Heart right ventricle (tissue), 16 donors: ENCODE measurements around the gene UNC79. TPM values are rescaled to one million over a fixed set of nuclear protein-coding genes. Genes with fewer than 3 reads are reported as not detected.
A peak's percentile ranks its signal among the peaks of the same experiment; 100 is the strongest.

ENCODE experiments used
- ATAC-seq, 8 donors: fragments of 200-7000 bp; cut with Tn5 transposase; one replicate each; pipeline ENCODE4 v1.9.1; 2020; ENCODE audit warnings: mild to moderate bottlenecking in 8 of 8, moderate library complexity in 8 of 8, moderate number of reproducible peaks in 1 of 8
- DNase-seq, 2 donors: peaks; one replicate each; pipeline ENCODE4 v3.0.0-alpha.2; 2020
- H3K27ac ChIP-seq, 10 donors: fragments of 200-600 bp; sonication (generic) in 2 of 10; one replicate each; pipeline versions ENCODE4 v1.5.0 to v1.8.0; 2020 to 2022; ENCODE audit warnings: mild to moderate bottlenecking in 3 of 10
- H3K27me3 ChIP-seq, 7 donors: fragments of 200-600 bp; one replicate each; pipeline ENCODE4 v1.8.0; 2021 to 2022; ENCODE audit warnings: mild to moderate bottlenecking in 2 of 7
- H3K36me3 ChIP-seq, 9 donors: fragments of 200-600 bp; sonication (generic) in 1 of 9; one replicate each; pipeline versions ENCODE4 v1.5.0 to v1.8.0; 2020 to 2022; ENCODE audit warnings: mild to moderate bottlenecking in 2 of 9
- H3K4me1 ChIP-seq, 9 donors: fragments of 200-600 bp; sonication (generic) in 1 of 9; one replicate each; pipeline versions ENCODE4 v1.5.0 to v1.8.0; 2020 to 2022; ENCODE audit warnings: mild to moderate bottlenecking in 4 of 9
- H3K4me3 ChIP-seq, 10 donors: fragments of 200-600 bp; sonication (generic) in 2 of 10; one replicate each; pipeline versions ENCODE4 v1.5.0 to v1.8.0; 2020 to 2022; ENCODE audit warnings: mild to moderate bottlenecking in 7 of 10, moderate library complexity in 2 of 10
- H3K9me3 ChIP-seq, 11 donors: fragments of 200-600 bp in 10 of 11; sonication (generic) in 2 of 11; one replicate each; pipeline versions ENCODE4 v1.5.0 to v1.8.0; 2013 to 2022; ENCODE audit warnings: mild to moderate bottlenecking in 2 of 11, control low read depth in 1 of 11, moderate library complexity in 1 of 11
- CTCF ChIP-seq, 9 donors: fragments of 200-600 bp; sonication (generic) in 2 of 9; IDR thresholded peaks; one replicate each; pipeline versions ENCODE4 v1.5.0 to v1.8.0; 2021 to 2022; ENCODE audit warnings: antibody characterized with exemption in 9 of 9, mild to moderate bottlenecking in 5 of 9, moderate library complexity in 1 of 9
- WGBS, 2 donors: extraction: QIAGEN DNeasy Blood & Tissue Kit; methylation state at CpG; one replicate each; pipeline ENCODE4 v1.1.7; 2013; ENCODE audit warnings: inconsistent platforms in 1 of 2; 5-methylcytosine and 5-hydroxymethylcytosine counted together
- intact Hi-C, 10 donors: fragments of 100-400 bp; cut with DNase I; formaldehyde crosslinking; loops; one replicate each; pipeline versions ENCODE4 v1.11.1 to v1.14.2; 2022
- polyA plus RNA-seq, 2 donors: library from polyadenylated mRNA; stranded (reverse); fragments of 200-250 nt; gene quantifications; one replicate each; pipeline ENCODE4 v1.2.3, GENCODE V29; 2013
- total RNA-seq, 10 donors: library from RNA; stranded (reverse); fragmentation: NEBNext Ultra II Directional in 3 of 10; extraction: Animal tissue kit (Norgen Biotek cat#: 25700) in 3 of 10; gene quantifications; one replicate each; pipeline versions ENCODE4 v1.2.1 to v1.2.4, GENCODE V29; 2021 to 2023
- donor health status: Arrhythmogenic right ventricular cardiomyopathy.
- donor health status: ischemic (EF 13 %, LVEDD 7.1; RV severe dilation, severe dysfunction).
- donor health status: healthy with polysubstance abuse.
- donor health status: DM: no; HTN: yes; CAD: no.
- donor health status: DM: no; HTN: no; CAD: no.
- donor health status: ischemic (EF 25% LVEDD 6.9; RV normal size, moderate dysfunction).
- donor health status: ischemic (EF 25% LVEDD 5.7; RV mildly dilated, moderate dysfunction).
- donor health status: healthy.
- donor health status: DM: yes; HTN: yes; CAD: no.
- donor health status: Ischemic cardiomyopathy.
- donor health status: ischemic (EF 35%, LVEDD 5.7; RV mildly dilated, moderate dysfunction).
- donor health status: nonischemic (EF 11% LVEDD 7.7; RV severe dilation, severe dysfunction).
- donor health status: DM: yes; HTN: yes; CAD: no.
- donor health status: PGD.
- donor health status: ischemic (EF 29% LVEDD 5.4; RV normal size, mild dysfunction).
- donor health status: nonischemic (EF 23%, LVEDD 6.1; RV moderate dilation, normal function).

The UNC79 gene
- total and polyA plus RNA-seq, 12 donors = 0.01 to 0.89 (median 0.40) TPM

DNA sequence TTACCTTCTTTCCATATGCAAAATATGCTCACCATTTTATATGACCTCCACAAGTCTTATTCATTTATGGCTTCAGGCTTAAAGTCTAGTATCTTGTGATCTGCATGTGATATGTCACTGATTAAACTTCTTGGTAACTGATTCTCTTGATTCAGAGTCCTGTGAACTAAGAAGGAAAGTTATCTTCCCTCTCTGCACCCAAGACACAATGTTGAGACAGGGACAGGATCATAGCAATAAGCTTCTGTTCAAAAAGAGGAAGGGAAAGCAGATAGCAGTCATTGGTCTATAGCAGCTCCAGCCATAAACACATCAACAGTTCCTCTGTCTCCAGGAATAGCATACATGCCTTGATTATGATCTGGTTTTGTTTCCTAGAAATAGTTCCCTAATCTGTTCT is 103.1 kb downstream of the UNC79 start:
- Histone ChIP-seq H3K27me3 (peaks cover 0 to 6% (median 0%) of the 10 kb centered on the region in 7 donors), H3K4me3 (no peak overlapping the region), H3K36me3 (no peaks in the 10 kb centered on the region), H3K9me3 (no peaks in the 10 kb centered on the region), H3K4me1 (peaks cover 0 to 15% (median 0%) of the 10 kb centered on the region in 9 donors), H3K27ac (no peak overlapping the region)
- TF ChIP-seq CTCF (IDR thresholded peaks at IDR 0.05) = no peak
- ATAC-seq (peak in 5 of 8 donors; percentile 42 to 53 (median 47)), DNase-seq (no peak)
- intact Hi-C loops = loop anchor here in 1 of 10 donors (10.0 kb wide), 1 partner anchor 299 kb away; no protein-coding TSS in a partner anchor

DNA sequence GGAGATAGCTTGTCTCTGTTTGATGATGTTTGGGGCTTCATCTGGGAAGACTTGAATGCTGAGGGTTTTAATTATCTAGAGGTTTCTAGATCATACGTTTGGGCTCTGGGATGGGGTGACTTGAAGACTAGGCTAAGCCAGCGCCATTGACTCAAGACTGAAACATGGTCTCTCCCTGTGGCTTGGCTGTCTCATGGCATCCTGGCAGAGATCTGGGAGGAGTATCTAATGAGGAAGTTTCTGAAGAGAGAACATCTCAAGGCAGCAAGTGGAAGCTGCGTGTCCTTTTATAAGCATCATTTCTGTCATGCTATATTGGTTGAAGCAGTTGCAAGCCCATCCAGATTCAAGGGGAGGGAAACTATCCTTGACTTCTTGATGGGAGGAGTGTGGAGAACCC is 104.8 kb downstream of the UNC79 start:
- Histone ChIP-seq H3K27me3 (peaks cover 0 to 6% (median 0%) of the 10 kb centered on the region in 7 donors), H3K36me3 (no peaks in the 10 kb centered on the region), H3K27ac (no peak overlapping the region), H3K4me1 (peaks cover 0 to 15% (median 0%) of the 10 kb centered on the region in 9 donors), H3K9me3 (no peaks in the 10 kb centered on the region), H3K4me3 (no peak overlapping the region)
- no peak for DNase-seq
- ATAC-seq = no peak
- 86 to 88% methylated on average over 3 of the region's 3 CpGs for WGBS, 2 donors
- intact Hi-C loops = loop anchor here in 1 of 10 donors (10.0 kb wide), 1 partner anchor 301 kb away; no protein-coding TSS in a partner anchor
- no peak for TF ChIP-seq CTCF (IDR thresholded peaks at IDR 0.05)

- peaks cover 0 to 6% (median 0%) of the 10 kb centered on the region in 7 donors for H3K27me3 ChIP-seq
- 65 to 67% methylated on average over 8 of the region's 8 CpGs for WGBS, 2 donors
- H3K9me3 ChIP-seq = no peaks in the 10 kb centered on the region
- H3K36me3 ChIP-seq = no peaks in the 10 kb centered on the region
- ATAC-seq (no peak), DNase-seq (no peak)
- intact Hi-C loops = loop anchor here in 1 of 10 donors (10.0 kb wide), 1 partner anchor 302 kb away; no protein-coding TSS in a partner anchor
- peaks cover 0 to 15% (median 0%) of the 10 kb centered on the region in 9 donors for H3K4me1 ChIP-seq
- no peak overlapping the region for H3K27ac ChIP-seq
- H3K4me3 ChIP-seq = no peak overlapping the region
- peak in 2 of 9 donors; percentile 17 to 26 for TF ChIP-seq CTCF (IDR thresholded peaks at IDR 0.05)
These were observed 106.2 kb downstream of the UNC79 start for GRCh38 chr14:93536945-93537344.

DNA sequence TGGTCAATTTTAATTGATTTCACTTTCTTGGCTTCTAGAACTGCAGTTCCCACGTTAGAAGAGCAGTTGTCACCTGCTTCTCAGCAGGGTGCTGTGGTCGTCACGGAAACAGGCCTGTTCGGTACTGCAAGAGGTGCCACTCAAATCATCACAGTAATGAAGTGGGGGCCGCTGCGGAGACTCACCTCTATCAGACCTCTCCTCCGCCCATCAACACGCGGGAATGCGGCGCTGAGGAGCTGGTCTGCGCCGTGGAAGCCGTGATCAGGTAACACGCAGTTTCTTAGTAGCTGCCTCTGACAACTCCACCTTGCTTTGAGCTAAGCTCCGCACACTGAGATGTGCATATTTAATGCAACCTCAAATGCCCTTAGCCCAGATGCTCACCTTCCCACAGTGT is 107.2 kb downstream of the UNC79 start:
- no peak overlapping the region for H3K27ac ChIP-seq
- intact Hi-C loops = loop anchor here in 1 of 10 donors (10.0 kb wide), 1 partner anchor 303 kb away; no protein-coding TSS in a partner anchor
- H3K4me3 ChIP-seq = no peak overlapping the region
- no peaks in the 10 kb centered on the region for H3K9me3 ChIP-seq
- peaks cover 0 to 6% (median 0%) of the 10 kb centered on the region in 7 donors for H3K27me3 ChIP-seq
- no peaks in the 10 kb centered on the region for H3K36me3 ChIP-seq
- WGBS, 2 donors = 87 to 88% methylated on average over 16 of the region's 16 CpGs
- H3K4me1 ChIP-seq = peaks cover 0 to 14% (median 0%) of the 10 kb centered on the region in 9 donors
- ATAC-seq (no peak), DNase-seq (no peak)
- no peak for TF ChIP-seq CTCF (IDR thresholded peaks at IDR 0.05)
